Activated CD8-positive, alpha-beta memory T cell treated with anti-CD3 and anti-CD28 coated beads, Interleukin-2, amount 50 U/mL, for 1 hour (primary cell): ENCODE data around the gene DCAF5.
"Not testable (repeated sequence)": the region's sequence is repeated elsewhere in the genome, so short reads cannot be mapped to it uniquely, and the experiment has no call there.

Experiments used
- DNase-seq: peaks from one replicate; pipeline ENCODE4 v3.0.0-alpha.2; 2020; ENCODE audit errors: extremely low read depth

Gene DCAF5

GRCh38 chr14:69101331-69101826 is 51.5 kb downstream of the DCAF5 start:
- DNase-seq, result no peak

- DNase-seq, result no peak
These were observed 54.9 kb downstream of the DCAF5 start for GRCh38 chr14:69097974-69098373.

DNA sequence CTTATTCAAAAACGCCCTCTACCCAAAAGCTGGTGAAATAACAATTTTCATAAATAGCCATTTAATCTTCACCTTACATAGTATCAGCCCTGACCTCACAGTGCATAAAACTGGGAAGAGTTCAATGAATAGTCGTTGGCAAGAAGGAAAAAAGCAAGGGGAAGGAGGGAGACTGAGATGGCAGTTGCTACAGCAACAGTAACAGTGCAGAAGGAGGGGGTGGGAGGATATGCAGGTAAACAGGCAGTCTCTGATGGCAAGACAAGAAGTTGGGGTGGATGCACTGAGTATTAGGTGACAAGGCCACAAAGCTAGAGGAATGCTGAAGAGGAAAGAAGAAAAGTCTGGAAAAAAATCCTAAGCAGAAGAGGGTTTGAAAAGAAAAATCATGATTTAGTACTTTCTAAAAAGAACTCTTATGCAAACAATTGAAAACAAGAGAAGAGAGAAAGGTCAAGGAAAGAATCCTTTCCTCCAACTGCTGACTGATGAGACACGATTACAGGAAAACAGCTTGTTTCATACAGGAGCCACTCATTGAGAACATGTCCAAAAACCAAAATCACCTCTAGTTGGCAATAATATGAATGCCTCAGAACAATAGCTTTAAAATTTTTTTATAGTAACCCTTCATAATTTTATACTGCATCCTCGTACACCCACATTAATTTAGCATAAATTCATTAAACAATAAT is 56.0 kb downstream of the DCAF5 start:
- DNase-seq, result no peak

GRCh38 chr14:69096246-69096645 is 56.7 kb downstream of the DCAF5 start:
- DNase-seq, result no peak

DNA sequence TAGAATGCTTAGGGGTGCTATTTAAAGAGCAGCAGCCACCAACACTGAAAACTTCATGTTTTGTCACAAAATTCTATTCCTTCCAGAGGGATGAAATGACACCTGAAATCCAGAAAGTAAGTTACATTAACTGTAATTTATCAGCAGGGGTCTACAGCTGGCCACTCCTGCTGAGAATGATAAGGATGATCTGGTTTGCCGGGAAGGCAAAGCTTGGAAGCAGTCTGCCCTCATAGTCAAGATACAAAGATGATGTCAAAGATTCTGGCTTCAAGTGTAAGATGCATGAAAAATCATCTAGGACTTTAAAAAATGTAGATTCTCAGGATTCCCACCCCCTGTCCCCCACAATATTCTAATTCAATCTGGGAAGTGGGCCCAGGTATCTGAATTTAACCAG is 58.4 kb downstream of the DCAF5 start:
- no peak for DNase-seq

DNA sequence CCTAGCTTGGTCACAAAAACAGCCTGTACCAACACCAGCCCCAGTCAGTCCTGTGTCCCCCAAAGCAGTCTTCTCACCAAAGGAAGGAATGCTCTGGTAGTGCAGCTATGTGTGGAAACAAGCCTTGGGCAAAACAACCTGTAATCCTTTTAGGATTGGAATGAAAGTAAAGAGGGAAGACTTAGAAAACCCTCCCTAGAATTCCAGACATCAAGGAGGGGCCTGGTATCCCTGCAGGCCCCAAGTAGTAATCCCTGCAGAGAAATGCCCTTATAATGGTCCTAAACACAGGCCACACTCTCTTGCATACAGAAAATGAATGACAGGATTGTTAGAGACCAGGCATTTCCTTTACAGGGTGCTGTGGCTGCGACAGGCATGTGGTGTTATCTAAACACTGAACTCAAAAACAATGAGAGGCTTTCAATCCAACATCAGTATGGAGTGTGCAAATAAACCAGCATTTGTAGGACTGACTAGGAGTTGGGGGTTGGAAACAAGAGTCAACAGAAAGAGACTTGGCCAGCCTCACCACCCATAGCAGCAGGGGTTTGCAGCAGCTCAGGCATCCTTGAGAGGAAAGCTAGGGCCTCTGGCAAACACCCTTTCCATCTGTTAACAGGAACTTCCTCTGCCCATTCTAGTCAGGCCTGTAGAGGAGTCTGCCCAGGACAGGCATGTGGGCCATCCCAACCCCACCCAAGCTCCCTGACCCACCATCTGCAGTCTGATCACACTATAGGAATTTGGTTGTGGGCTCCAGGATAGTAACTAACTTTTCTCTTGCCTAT is 59.1 kb downstream of the DCAF5 start:
- no peak for DNase-seq

GRCh38 chr14:69092840-69093422 is 60.0 kb downstream of the DCAF5 start:
- DNase-seq, result no peak

- DNase-seq, result no peak
These were observed 61.2 kb downstream of the DCAF5 start for GRCh38 chr14:69091695-69092094.

DNA sequence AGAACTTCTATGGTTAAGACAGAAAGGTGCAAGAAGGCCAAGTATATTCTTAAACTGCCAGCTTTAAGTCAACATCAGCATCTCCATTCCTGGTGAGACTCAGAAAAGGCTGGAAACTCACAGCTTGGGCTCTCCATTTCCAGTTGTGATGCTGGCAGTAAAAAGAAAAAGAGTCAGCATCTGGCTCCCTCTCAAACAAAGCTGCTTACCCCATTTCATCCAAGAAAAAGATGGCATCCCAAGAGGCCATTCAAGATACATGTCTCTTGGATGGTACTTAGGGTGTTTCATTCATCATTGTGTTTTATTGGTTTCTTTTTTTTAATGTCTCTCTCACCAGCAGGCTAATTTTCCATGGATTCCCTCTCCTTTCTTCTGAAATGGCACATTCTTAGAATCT is 61.9 kb downstream of the DCAF5 start:
- DNase-seq, result no peak

GRCh38 chr14:69090187-69090789 is 62.6 kb downstream of the DCAF5 start:
- DNase-seq, result no peak

DNA sequence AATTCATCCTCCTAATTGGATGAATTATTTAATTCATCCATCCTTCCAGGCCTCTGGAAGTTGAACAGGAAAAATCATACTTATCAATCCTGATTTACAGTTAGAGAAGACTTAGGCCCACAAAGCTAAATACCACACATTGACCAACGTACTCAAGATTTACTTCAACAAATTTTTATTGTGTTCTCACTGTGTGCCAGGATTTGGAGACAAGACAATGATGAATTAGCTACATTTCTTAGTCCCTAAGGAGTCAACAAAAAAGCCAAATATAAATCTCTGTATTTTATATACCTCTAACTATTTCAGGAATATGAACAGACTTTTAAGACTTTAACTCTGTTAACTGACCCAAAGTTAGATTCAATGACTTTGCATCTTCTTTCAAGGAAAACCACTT is 63.9 kb downstream of the DCAF5 start:
- no peak for DNase-seq

DNA sequence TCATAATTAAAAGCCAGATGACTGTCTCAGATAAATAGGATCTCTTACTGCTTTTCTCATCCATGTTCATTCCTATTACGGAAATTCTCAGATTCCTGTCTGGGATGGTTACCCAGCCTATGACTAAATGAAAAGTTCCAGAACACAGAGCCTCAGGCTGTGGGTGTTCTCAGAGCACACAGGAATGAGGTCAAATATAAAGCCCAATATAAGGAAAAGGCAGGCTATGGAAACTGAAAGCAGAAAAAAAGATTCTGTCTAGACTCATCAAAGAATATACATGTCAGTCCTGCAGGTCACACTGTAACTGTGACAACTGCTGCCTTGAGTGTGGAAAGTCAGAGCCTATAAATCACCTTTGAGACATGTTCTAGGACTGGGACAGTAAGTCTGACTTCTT is 64.3 kb downstream of the DCAF5 start:
- no peak for DNase-seq

- DNase-seq, result no peak
These were observed 65.9 kb downstream of the DCAF5 start for GRCh38 chr14:69087061-69087461.

DNA sequence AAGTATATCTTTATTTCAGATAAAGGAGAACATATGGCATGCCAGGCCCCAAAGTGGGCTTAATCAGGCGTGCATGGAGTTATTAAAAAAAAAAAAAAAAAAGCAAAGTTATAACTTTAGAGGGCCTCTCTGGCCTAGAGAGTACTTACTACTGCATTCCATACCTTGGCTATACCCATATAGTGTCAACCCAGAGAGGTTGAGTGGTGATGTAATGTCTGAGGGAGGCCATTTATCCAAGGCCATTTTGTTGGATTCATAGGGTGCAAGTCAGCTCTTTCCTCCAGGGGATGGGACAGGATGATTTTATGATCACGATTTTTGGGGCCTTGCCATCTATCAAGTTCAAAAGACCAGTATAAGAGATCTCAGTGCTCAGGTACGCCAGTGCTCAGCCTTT is 66.4 kb downstream of the DCAF5 start:
- no peak for DNase-seq

DNA sequence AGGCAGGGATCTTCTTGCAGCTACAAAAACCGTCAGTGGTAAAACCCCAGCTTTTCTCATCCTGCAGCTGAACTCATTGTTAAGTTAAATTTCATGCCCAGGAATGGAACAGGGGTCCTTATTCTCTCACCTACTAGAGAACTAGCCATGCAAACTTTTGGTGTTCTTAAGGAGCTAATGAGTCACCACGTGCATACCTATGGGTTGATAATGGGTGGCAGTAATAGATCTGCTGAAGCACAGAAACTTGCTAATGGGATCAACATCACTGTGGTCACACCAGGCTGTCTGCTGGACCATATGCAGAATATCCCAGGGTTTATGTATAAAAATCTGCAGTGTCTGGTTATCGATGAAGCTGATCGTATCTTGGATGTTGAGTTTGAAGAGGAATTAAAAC is 68.9 kb downstream of the DCAF5 start:
- no peak for DNase-seq

DNA sequence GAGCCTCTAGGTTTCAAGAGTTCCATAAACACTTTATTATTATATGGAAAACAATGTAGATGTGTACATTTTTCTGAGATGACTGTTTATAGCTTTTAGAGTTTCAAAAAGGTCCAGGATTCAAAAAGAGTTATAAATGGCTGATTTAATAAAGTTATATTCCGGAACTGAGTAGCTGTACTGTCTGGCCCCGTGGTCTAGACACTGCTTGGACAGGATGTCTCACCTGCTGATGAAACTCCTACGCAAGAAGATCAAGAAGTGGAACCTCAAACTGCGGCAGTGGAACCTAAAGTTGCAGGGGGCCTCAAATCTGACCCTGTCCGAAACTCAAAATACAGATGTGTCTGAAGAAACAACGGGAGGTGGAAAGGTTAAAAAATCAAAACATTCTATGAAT is 69.7 kb downstream of the DCAF5 start:
- no peak for DNase-seq

GRCh38 chr14:69081271-69081670 is 71.6 kb downstream of the DCAF5 start:
- no peak for DNase-seq

- DNase-seq, result no peak
These were observed 73.2 kb downstream of the DCAF5 start for GRCh38 chr14:69079747-69080146.

DNA sequence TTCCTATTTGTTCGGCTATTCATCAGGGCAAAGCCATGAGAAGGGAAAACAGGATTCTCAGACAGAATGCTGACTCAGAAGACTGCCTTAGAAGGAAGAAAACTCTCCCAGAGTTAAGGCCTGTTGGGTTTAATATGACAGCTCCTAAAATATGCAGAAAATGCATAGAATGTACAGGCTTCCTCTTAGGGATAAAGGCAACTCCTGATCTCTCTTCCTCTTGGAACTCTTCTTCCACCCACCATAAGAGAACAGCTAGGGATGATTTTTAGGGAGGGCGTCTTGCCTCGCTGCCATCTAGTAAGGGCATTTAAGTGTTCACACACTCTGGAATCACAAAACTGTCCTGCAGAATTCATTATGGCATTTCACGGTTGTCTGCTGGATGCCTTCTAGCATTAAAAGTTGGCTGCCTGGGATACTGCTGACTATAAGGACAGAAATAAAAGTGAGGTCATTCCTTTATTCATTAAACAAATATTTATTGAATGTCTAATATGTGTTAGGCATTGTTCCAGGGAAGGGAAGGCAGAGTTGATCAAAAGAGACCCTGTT is 73.7 kb downstream of the DCAF5 start:
- no peak for DNase-seq

DNA sequence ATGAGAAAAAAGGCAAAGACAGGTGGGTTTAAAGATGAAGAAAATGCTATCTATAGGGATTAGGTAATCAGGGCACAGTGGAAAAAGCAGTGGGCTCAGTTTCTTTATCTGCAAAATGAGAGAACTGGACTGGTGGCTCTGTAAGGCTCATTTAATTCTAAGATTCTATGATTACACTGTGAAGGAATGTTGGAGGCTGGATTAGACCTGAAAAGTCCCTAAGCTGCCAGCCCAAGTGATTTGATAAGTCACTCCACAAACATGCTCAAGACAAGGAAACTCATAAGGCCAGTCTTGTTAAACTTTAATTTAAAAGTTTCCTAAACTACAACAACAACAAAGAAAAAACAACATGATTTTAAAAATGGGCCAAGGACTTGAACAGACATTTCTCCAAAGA is 75.1 kb downstream of the DCAF5 start:
- DNase-seq, result no peak

- DNase-seq, result not testable (repeated sequence)
These were observed 75.7 kb downstream of the DCAF5 start for GRCh38 chr14:69077185-69077584.

GRCh38 chr14:69076341-69076740 is 76.6 kb downstream of the DCAF5 start:
- no peak for DNase-seq
